HS-5 (cell line): Measurements from ENCODE around the gene EFNA5.
"Not testable (repeated sequence)": the region's sequence is repeated elsewhere in the genome, so short reads cannot be mapped to it uniquely, and the experiment has no call there.

Experiments used
- DNase-seq: peaks from one replicate; pipeline ENCODE4 v3.0.0-alpha.2; 2012; ENCODE audit warnings: low read depth

Gene EFNA5

GRCh38 chr5:107365320-107366109 lies 305.2 kb downstream of the EFNA5 start:
- peak; percentile 91 for DNase-seq

GRCh38 chr5:107364443-107365319 lies 306.1 kb downstream of the EFNA5 start:
- DNase-seq = no peak

DNA sequence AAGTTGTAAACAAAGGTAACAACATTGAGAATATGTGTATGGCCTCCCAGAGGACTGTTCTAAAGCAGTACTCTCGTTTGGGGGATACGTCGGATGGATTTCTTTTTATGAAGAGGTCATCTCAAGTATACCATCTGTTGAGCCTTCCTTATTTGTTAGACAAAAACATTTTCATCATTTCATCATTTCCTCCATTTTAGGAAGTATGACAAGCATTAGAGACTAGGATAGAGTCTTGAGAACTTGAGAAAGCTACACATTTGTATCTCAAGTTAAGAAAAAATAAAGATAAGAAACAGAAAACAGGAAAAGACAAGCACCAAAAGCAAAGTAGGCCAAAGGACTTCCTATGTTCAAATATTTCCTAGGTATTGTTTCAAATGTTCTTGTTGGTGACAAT lies 307.0 kb downstream of the EFNA5 start:
- DNase-seq = no peak

GRCh38 chr5:107361945-107362344 lies 308.8 kb downstream of the EFNA5 start:
- DNase-seq = no peak

GRCh38 chr5:107359916-107360234 lies 310.9 kb downstream of the EFNA5 start:
- DNase-seq = no peak

DNA sequence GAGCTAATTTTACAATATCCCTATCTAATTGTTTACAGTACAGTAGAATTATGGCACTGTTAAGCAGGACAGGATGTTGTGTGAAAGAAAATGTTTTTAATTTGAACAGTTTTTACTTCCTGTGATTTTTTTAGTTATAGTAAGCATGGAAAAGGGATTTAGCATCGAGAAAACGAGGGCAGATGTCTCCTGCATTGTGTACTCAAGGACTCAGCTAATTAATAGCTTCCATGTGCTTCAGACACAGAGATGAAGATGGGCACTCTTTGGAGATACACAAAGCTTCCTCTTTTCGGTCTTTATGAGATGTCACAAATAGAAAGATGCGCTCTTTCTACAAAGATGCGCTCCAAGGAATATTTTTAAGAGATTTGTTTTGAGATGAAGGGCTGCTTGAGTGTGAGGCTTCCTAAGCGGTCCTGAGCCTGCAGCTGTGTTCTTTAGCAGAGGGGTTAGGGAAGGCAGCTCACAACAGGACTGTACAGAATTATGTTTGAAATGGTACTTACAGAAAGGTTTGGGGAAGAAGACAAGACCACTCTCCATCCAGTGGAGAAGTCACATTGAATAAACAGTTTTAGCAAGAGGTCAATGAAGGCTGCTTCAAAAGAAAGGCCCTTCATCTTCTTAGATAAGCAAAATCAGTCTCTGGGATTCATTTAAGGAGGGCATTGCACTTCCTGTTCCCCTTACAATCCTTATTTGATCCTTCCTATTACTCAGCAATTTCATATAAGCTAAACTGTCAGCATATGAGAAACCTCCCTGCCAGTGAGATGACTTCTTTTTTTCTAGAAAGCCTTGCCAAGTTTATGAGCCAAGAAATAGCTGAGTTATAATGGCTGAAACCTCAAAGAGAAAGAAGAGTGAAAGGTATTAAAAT lies 311.5 kb downstream of the EFNA5 start:
- DNase-seq = peak; percentile 34

DNA sequence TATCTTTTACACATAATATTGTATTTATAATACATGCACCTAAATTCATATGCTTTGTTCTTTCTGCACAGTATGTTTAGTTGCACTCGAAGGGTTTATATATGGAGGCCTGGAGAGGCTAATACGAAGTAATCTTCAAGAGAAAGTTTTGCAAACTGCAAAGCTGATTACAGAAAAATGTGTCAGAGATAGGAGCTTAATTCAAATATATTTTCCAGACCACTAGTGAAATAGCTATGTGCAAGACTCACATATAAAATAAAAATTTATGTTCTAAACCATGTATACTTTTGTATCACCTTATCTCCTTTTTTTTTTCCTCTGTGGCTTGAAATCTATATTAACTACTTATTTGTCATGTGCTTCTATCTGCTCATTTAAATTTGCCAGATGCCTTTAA lies 313.8 kb downstream of the EFNA5 start:
- no peak for DNase-seq

GRCh38 chr5:107352576-107352975 lies 318.2 kb downstream of the EFNA5 start:
- DNase-seq = no peak

GRCh38 chr5:107346580-107346979 lies 324.2 kb downstream of the EFNA5 start:
- DNase-seq = not testable (repeated sequence)

DNA sequence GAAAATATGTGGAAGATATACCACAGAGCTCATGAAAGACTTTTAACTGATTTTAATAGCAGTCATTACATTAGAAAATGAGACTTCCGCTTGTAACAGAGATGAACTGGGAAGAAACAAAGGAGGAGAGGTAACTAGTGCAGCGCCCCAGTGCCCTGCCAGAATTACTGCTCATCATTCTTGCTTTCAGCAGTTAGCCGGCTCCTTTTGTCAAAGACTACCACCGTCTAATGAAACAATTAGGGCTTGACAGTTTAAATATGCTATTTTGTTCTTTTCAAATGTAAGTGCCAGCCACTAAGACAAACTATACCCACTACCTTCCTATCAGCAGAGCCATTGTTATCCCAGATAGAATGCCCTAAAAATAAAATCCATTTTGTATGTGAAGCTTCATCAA lies 328.4 kb downstream of the EFNA5 start:
- DNase-seq = no peak

DNA sequence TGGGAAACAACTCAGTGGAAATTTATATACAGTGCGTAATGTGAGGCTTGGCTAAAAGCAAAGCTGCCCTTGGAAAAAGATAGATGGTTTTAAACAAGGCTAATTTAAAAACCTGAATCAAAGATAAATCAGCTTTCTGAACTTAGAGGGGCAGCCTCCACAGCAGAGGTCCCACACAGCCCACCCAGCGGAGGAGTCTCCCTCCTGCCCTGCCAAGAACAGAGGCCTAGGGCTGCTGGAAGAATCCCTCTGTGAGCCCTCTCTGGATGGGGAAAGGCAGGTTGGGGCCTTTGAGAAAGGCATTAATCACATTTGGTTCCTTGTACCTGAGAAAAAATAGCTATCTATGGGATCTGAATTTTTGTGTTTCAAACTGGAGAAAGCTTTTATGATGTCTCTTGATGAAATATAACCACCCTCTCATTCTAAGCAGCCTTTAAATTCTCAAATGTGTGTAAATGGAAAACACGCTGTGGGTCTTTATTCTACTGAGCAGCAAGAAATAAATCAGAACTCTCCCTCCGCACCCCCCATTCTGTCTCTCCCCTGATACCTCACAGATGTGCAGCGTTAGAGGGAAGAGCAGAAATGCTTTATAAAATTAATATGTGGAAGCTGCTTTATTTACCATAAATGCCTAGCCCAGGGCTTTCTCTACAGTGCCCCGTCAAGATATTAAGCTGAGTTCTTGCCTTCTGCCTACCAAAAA lies 329.2 kb downstream of the EFNA5 start:
- no peak for DNase-seq

DNA sequence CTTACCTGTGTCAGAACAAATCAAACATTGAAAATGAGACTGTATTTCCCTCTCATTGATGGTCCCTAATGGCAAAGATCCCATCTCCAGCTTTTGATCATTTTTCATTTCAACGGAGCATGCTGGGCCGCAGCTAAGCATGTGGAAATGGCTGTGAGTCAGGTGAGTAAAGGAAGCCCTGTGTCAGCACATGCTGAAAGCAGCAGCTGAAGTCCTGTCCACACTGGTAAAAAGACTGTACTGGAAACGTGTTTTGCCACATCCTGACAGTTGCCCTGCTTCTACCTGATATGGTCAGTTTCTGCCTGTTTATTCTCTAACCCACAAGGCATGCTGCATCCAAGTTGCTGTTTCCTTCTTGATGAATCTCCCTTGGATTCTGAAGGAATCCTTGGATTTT lies 330.1 kb downstream of the EFNA5 start:
- no peak for DNase-seq

DNA sequence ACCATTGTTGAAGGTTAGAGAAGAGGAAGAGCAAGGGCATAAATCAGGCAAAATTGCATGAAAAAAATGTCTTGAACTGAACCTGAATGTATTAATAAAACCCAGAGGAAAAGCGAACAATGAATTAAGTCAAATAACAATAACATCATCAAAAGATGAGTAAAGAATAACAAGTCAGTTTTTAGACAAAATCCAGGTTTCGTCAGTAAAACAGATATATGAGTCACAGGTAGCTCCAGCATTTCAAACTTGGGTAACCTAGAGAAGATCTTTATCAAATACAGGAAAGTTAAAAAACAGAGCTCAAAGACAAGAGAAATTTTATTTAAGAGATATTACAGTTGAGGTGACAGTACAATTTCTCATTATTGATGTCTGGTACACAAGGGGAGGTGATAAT lies 332.4 kb downstream of the EFNA5 start:
- DNase-seq = no peak

DNA sequence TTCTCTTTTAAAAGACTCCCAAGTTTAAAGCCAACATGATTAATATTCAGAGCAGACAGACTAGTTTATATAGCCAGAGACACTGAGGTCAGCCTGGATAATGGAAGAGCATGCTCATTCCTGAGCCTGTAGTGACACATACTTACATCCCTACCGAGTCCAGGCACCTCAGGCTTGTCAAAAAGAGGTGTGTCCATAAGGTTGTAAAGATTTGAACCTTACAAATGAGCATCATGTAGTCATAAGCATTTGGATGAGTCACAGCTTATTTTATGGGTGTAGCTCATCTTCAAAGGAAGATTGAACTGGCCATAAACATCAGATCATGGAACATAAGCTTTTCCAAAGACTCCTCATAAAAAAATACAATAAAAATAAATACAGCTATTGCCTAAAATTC lies 333.5 kb downstream of the EFNA5 start:
- peak; percentile 31 for DNase-seq

DNA sequence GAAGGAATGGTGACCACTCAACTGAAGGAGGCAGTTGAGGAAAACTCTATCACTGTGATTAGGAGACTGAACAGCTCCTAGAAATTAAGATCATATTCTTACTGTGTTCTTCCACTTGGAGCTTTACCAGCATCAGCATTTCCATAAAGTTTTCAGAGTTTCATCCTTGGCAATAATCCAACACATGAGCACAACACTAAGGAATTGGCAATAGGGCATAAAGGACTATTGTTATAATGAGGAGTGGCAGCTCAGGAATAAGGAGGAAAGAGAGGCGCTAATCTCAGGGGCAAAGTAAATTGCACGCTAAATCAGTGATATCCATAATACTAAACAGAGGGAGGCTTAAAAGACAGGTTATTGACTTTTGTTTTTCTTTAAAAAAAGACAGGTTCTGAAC lies 338.9 kb downstream of the EFNA5 start:
- DNase-seq = no peak

DNA sequence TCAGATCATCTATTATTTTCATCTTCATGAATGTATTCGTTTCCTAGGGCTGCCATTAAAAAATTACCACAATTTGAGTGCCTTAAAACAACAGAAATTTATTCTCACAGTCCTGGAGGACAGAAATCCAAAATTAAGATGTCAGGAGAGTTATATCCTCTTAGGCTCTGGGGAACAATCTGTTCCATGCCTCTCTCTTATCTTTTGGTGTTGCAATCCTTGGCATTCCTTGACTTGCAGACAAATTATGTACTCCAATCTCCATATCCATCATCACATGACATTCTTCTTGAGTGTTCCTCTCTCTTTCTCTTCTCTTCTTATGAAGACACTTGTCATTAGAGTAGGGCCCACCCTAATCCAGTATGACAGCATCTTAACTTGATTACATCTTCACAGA lies 339.4 kb downstream of the EFNA5 start:
- no peak for DNase-seq

DNA sequence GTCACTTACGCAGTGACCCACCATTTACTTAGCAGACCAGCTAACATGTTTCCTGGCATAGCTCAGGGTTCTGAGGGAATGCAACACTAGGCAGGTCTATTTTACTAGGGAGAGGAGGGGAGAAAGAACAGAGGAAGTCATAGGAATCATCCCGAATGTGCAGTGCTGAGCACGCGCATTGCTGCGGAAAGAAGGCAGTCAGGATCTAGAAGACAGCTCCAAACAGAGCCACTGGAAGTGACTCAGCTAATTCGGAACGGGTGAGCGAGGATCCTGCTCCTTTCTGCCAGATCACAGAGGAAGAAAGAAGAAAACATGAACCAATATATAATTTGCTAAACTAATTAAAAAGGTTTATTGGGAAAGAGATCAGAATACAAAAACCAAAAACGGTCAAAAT lies 339.8 kb downstream of the EFNA5 start:
- no peak for DNase-seq

DNA sequence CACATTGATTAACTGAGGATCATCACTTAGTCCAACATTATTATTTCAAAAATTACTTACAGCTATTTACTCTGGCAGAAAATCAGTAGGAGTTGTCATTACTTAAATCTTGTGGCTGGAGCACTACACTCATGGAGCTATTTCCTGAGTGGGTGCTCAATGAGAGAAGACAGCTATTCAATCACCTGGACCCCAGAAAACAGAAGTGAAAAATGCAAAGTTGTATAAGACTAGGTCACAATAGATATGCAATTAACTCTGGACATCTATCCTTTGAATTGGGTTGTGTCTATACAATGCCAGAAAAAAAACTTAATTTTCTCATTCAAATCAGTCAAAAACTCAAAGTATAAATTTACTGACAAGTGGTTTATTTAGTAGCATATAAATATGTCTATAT lies 340.9 kb downstream of the EFNA5 start:
- no peak for DNase-seq
